Left ventricle myocardium superior (tissue), 1 donor: ENCODE measurements around the gene LRGUK. TPM values are rescaled to one million over a fixed set of nuclear protein-coding genes. Genes with fewer than 3 reads are reported as not detected.

Experiments used
- ATAC-seq: fragments of 200-7000 bp; cut with Tn5 transposase; one replicate; pipeline ENCODE4 v1.9.1; 2020; ENCODE audit warnings: mild to moderate bottlenecking, moderate library complexity
- DNase-seq: peaks from one replicate; pipeline ENCODE4 v3.0.0-alpha.2; 2020
- intact Hi-C: fragments of 100-400 bp; cut with micrococcal nuclease; formaldehyde crosslinking; loops from one replicate; pipeline ENCODE4 v1.11.0; 2022
- total RNA-seq: library from RNA; stranded (reverse); fragmentation: NEBNext Ultra II Directional; extraction: Animal tissue kit (Norgen Biotek cat#: 25700); gene quantifications from one replicate; pipeline ENCODE4 v1.2.1, GENCODE V29; 2021
- donor health status: DM: no; HTN: yes; CAD: no; lungs with severe emphysema.

Gene LRGUK
- total RNA-seq, 1 donor from 2014 or later, result 0.20 TPM

- no peak for DNase-seq
- ATAC-seq, result no peak
- intact Hi-C loops, result no loop called here
Measured at GRCh38 chr7:134179036-134180011, 52.2 kb downstream of the LRGUK start.

GRCh38 chr7:134180376-134180775, 53.2 kb downstream of the LRGUK start:
- intact Hi-C loops, result no loop called here
- DNase-seq (no peak), ATAC-seq (no peak)

GRCh38 chr7:134182078-134182477, 54.9 kb downstream of the LRGUK start:
- intact Hi-C loops, result no loop called here
- ATAC-seq (no peak), DNase-seq (no peak)

GRCh38 chr7:134184767-134185166, 57.6 kb downstream of the LRGUK start:
- intact Hi-C loops, result no loop called here
- no peak for DNase-seq
- no peak for ATAC-seq

GRCh38 chr7:134186027-134186426, 58.9 kb downstream of the LRGUK start:
- intact Hi-C loops, result no loop called here
- ATAC-seq, result no peak

GRCh38 chr7:134186801-134187200, 59.7 kb downstream of the LRGUK start:
- DNase-seq, result no peak
- intact Hi-C loops, result no loop called here
- no peak for ATAC-seq

More at GRCh38 chr7:134186027-134186426, 58.9 kb downstream of the LRGUK start:
- DNase-seq, result no peak

- DNase-seq, result no peak
- no peak for ATAC-seq
- intact Hi-C loops, result no loop called here
Measured at GRCh38 chr7:134187893-134188292, 60.8 kb downstream of the LRGUK start.

- intact Hi-C loops, result no loop called here
- DNase-seq, result no peak
- ATAC-seq, result no peak
Measured at GRCh38 chr7:134188311-134188710, 61.2 kb downstream of the LRGUK start.

- intact Hi-C loops, result no loop called here
- ATAC-seq (no peak), DNase-seq (no peak)
Measured at GRCh38 chr7:134189559-134189958, 62.4 kb downstream of the LRGUK start.

- intact Hi-C loops, result no loop called here
- DNase-seq, result no peak
- ATAC-seq, result no peak
Measured at GRCh38 chr7:134191876-134192275, 64.7 kb downstream of the LRGUK start.

GRCh38 chr7:134193240-134193639, 66.1 kb downstream of the LRGUK start:
- intact Hi-C loops, result no loop called here

GRCh38 chr7:134195252-134195651, 68.1 kb downstream of the LRGUK start:
- no peak for DNase-seq
- intact Hi-C loops, result no loop called here
- ATAC-seq, result no peak

More at GRCh38 chr7:134193240-134193639, 66.1 kb downstream of the LRGUK start:
- DNase-seq (no peak), ATAC-seq (no peak)

GRCh38 chr7:134196439-134196838, 69.3 kb downstream of the LRGUK start:
- DNase-seq (no peak), ATAC-seq (no peak)
- intact Hi-C loops, result no loop called here

- intact Hi-C loops, result no loop called here
- no peak for ATAC-seq
- DNase-seq, result no peak
Measured at GRCh38 chr7:134197345-134197744, 70.2 kb downstream of the LRGUK start.

GRCh38 chr7:134200970-134201369, 73.8 kb downstream of the LRGUK start:
- intact Hi-C loops, result no loop called here
- no peak for DNase-seq

GRCh38 chr7:134201569-134202261, 74.6 kb downstream of the LRGUK start:
- DNase-seq, result no peak
- intact Hi-C loops, result no loop called here

More at GRCh38 chr7:134200970-134201369, 73.8 kb downstream of the LRGUK start:
- ATAC-seq, result no peak

GRCh38 chr7:134203186-134203889, 76.2 kb downstream of the LRGUK start:
- ATAC-seq (no peak), DNase-seq (no peak)
- intact Hi-C loops, result no loop called here

More at GRCh38 chr7:134201569-134202261, 74.6 kb downstream of the LRGUK start:
- no peak for ATAC-seq

GRCh38 chr7:134209322-134210015, 82.3 kb downstream of the LRGUK start:
- DNase-seq, result no peak
- intact Hi-C loops, result no loop called here
- ATAC-seq, result no peak

GRCh38 chr7:134210227-134210626, 83.1 kb downstream of the LRGUK start:
- intact Hi-C loops, result no loop called here
- ATAC-seq (no peak), DNase-seq (no peak)
